GM18505 (cell line): ENCODE data around the gene DSCAM.

Source experiments
- ATAC-seq: cut with Tn5 transposase; IDR thresholded peaks from one replicate; pipeline ENCODE4 v1.9.1; 2021; ENCODE audit not compliant: unreplicated experiment
- POLR2A ChIP-seq: IDR thresholded peaks from 4 replicates; pipeline ENCODE4 v1.6.1; 2011; ENCODE audit warnings: borderline replicate concordance; ENCODE audit not compliant: insufficient read depth, insufficient read length; ENCODE audit errors: extremely low read depth

DSCAM gene

GRCh38 chr21:40176724-40177123 lies 670.2 kb downstream of the DSCAM start:
- no peak for ATAC-seq
- no peak for TF ChIP-seq POLR2A

- no peak for ATAC-seq
- TF ChIP-seq POLR2A, result no peak
These were observed 673.1 kb downstream of the DSCAM start for GRCh38 chr21:40173816-40174215.

- no peak for ATAC-seq
- TF ChIP-seq POLR2A, result no peak
These were observed 677.0 kb downstream of the DSCAM start for GRCh38 chr21:40169971-40170370.

- no peak for TF ChIP-seq POLR2A
- ATAC-seq, result no peak
These were observed 680.6 kb downstream of the DSCAM start for GRCh38 chr21:40166291-40166843.

GRCh38 chr21:40165773-40166070 lies 681.2 kb downstream of the DSCAM start:
- no peak for ATAC-seq
- TF ChIP-seq POLR2A, result no peak

- no peak for TF ChIP-seq POLR2A
- no peak for ATAC-seq
These were observed 681.8 kb downstream of the DSCAM start for GRCh38 chr21:40164905-40165772.

GRCh38 chr21:40162075-40162474 lies 684.9 kb downstream of the DSCAM start:
- ATAC-seq, result no peak
- no peak for TF ChIP-seq POLR2A

GRCh38 chr21:40160911-40161310 lies 686.0 kb downstream of the DSCAM start:
- no peak for ATAC-seq
- TF ChIP-seq POLR2A, result no peak

- no peak for ATAC-seq
- no peak for TF ChIP-seq POLR2A
These were observed 688.6 kb downstream of the DSCAM start for GRCh38 chr21:40158366-40158765.

GRCh38 chr21:40155563-40155962 lies 691.4 kb downstream of the DSCAM start:
- no peak for TF ChIP-seq POLR2A
- ATAC-seq, result no peak

- no peak for ATAC-seq
- TF ChIP-seq POLR2A, result no peak
These were observed 693.6 kb downstream of the DSCAM start for GRCh38 chr21:40153351-40153750.

GRCh38 chr21:40152476-40152875 lies 694.5 kb downstream of the DSCAM start:
- no peak for ATAC-seq
- TF ChIP-seq POLR2A, result no peak

- no peak for ATAC-seq
- no peak for TF ChIP-seq POLR2A
These were observed 695.3 kb downstream of the DSCAM start for GRCh38 chr21:40151611-40152010.

GRCh38 chr21:40146216-40146837 lies 700.6 kb downstream of the DSCAM start:
- no peak for ATAC-seq
- TF ChIP-seq POLR2A, result no peak
